Skeletal muscle cell (primary cell): ENCODE results near the gene MTAP.
A peak's percentile ranks its signal among the peaks of the same experiment; 100 is the strongest.

Source experiments
- DNase-seq: peaks from one replicate; pipeline ENCODE4 v3.0.0-alpha.2; 2010; ENCODE audit warnings: low read depth
- H3K4me3 ChIP-seq: 2 replicates; pipeline ENCODE4 v1.5.1; 2011; ENCODE audit warnings: low read depth, mild to moderate bottlenecking, control low read depth, low read length, moderate library complexity

MTAP gene

GRCh38 chr9:21961569-21961968 is 159.1 kb downstream of the MTAP start:
- no peak overlapping the region for H3K4me3 ChIP-seq
- no peak for DNase-seq

DNA sequence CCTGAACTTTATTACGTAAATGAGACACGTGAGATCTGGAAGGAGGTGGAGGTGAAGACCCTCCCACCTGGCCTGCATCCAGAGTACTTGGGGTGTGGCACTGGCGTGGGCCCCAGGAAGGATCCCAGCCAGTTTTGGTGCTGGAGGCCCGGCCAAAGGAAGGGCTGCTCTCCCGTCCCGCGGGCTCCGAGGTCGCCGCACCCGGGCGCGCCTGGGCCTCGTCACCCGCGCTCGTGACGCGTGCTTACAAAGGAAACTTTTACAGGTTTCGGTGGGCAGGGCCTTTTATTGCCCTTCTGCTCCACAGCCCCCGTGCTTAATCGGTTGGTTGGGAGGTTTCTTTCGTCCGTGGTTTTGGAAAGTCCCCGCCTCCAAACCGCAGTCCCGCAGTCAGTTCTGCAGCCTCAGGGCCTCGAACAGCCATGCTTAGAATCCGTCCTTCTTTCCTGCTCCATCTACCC is 162.5 kb downstream of the MTAP start:
- H3K4me3 ChIP-seq = peak overlapping the region; percentile 40
- no peak for DNase-seq

DNA sequence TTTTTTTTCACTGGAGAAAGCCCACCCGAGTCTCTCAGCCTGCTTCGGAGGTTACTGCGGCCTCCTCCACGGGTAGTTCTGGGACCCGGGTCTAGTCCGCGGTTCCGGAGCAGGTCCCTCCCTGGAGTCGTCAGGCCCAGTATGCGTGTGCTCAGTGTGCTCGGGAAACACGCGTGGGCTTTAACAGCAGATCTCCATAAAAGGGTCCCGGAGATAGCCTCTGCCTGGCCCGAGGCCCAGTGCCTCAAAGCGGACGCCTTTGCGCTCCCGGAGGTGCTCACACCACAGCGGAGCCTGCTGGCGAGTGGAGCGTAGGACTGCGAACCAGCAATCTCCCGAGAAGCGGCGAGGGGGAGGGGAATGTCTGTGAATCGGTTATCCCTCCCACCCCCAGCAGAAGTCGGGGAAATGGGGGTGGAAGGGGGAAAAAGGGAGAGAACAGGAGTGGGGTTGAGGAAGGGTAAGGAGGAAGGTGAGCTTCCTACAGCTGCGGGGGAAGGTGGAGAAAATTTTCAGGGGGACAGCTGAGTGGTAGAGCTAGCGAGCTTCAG is 163.0 kb downstream of the MTAP start:
- peak overlapping the region; percentile 40 for H3K4me3 ChIP-seq

GRCh38 chr9:21966140-21966851 is 163.9 kb downstream of the MTAP start:
- DNase-seq = no peak

More for the DNA sequence above, 163.0 kb downstream of the MTAP start:
- no peak for DNase-seq

DNA sequence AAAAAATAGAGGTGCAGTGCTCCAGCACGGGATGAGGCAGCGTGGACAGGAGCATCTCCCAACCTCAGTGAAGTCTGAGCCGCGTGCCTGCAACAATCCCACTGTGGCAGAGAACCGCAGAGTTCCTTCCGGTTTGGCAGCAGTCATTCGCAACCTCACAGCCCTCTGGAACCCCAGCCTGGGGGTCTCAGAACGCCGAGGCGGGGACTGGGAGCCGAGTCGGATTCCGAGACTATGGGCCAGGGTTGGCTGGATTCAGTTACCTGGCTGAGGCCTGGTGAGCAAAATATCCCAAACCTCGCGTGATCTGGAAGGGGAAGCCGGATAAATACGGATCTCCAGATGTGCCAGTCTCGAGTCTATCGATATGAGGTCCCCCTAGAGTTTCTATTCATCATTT is 164.7 kb downstream of the MTAP start:
- no peak for DNase-seq
- no peak overlapping the region for H3K4me3 ChIP-seq

More at GRCh38 chr9:21966140-21966851, 163.9 kb downstream of the MTAP start:
- H3K4me3 ChIP-seq = no peak overlapping the region

DNA sequence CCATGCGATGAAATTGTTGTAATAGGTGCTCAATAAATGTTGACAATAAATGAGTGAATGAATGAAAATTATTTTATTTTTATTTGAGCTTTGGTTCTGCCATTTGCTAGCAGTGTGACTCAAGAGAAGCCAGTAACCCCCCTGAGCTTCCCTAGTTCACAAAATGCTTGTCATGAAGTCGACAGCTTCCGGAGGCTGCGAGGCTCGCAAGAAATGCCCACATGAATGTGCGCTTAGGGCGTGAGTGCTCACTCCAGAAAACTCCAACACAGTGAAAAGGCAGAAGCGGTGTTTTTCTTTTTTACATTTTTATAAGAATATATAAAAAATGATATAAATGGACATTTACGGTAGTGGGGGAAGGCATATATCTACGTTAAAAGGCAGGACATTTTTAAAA is 165.3 kb downstream of the MTAP start:
- H3K4me3 ChIP-seq = no peak overlapping the region

GRCh38 chr9:21968331-21969010 is 166.0 kb downstream of the MTAP start:
- H3K4me3 ChIP-seq = peak overlapping the region; percentile 12
- no peak for DNase-seq

More for the DNA sequence above, 165.3 kb downstream of the MTAP start:
- DNase-seq = no peak

DNA sequence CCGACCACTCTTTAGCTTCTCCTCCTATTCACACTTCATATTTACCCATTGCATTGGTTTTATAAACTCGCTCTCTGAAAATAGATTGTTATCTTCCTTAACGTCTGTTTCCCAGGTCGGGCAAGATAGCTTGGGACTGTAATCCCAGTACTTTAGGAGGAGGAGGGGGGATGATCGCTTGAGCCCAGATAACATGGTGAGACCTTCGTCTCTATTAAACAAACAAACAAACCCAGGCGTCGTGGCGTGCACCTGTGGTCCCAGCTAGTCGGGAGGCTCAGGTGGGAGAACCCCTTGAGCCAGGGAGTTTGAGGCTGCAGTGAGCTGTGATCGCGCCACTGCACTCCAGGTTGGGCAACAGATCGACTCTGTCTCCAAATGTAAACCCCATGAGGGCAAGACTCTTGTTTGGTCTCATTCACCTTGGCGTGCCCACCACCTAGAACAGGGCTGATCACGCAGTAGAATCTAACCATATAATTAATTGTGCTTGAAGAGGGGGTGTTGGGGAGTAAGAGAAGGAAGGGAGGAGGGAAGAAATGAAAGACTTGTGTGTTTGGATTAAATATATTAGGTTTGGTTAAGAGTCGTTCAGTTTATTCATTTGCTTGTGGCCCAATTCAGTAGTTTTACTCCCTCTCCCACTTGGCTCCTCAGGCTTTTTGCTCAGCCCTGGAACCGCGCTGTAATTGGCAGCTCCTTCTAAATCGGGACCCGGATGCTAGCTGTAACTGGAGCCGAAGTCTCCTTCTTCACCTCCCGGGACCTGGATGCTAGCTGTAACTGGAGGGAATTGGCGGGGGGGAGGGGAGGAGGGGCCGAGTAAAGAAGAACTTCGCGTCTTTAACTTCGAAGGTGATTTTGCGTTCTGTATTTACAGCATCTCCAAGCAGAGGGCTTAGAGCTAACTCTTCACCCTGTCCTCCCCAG is 166.8 kb downstream of the MTAP start:
- H3K4me3 ChIP-seq = no peak overlapping the region
- no peak for DNase-seq

GRCh38 chr9:21969951-21970799 is 167.7 kb downstream of the MTAP start:
- no peak overlapping the region for H3K4me3 ChIP-seq
- DNase-seq = no peak

DNA sequence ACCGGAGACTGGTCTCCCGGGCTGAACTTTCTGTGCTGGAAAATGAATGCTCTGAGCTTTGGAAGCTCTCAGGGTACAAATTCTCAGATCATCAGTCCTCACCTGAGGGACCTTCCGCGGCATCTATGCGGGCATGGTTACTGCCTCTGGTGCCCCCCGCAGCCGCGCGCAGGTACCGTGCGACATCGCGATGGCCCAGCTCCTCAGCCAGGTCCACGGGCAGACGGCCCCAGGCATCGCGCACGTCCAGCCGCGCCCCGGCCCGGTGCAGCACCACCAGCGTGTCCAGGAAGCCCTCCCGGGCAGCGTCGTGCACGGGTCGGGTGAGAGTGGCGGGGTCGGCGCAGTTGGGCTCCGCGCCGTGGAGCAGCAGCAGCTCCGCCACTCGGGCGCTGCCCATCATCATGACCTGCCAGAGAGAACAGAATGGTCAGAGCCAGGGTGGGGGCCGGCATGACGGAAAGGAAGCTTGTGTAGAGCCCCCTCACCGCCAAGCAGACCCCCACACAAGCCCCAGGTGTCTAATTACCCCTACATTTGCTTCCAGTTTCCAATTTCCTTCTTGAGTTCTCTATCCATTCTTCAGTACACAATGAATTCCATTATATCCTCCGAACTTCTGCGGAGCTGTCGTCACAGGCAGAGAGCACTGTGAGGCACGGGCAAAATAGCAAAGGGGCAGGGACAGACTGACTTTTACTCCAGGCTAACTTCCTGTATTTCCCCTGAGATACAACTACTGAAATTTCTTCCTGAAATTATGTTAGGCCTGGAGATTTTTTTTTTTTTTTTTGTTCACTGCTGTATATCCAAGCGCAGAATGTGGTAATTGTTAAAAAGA is 168.6 kb downstream of the MTAP start:
- DNase-seq = no peak

DNA sequence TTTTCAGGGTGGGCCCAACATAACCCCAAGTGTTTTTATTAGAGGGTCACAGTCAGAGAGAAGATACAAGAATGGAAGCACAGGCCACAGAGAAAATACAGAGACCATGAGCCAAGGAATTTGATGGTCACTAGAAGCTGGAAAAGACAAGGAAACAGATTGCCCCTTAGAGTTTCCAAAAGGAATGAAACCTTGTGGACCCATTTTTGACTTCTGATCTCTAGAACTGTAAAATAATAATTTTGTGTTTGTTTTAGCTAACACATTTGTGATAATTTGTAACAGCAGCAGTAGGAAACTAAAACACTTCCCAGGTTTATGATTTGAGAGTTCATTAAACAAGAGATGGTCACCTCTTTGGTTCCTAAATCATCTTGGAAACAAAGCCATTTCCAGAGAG is 169.9 kb downstream of the MTAP start:
- DNase-seq = no peak
- no peak overlapping the region for H3K4me3 ChIP-seq

More for the DNA sequence above, 168.6 kb downstream of the MTAP start:
- H3K4me3 ChIP-seq = no peak overlapping the region

DNA sequence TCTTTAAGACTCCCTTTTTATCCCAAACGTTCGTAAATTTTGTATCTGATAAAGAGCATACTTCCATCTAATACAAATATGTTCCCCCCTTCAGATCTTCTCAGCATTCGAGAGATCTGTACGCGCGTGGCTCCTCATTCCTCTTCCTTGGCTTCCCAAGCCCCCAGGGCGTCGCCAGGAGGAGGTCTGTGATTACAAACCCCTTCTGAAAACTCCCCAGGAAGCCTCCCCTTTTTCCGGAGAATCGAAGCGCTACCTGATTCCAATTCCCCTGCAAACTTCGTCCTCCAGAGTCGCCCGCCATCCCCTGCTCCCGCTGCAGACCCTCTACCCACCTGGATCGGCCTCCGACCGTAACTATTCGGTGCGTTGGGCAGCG is 171.9 kb downstream of the MTAP start:
- DNase-seq = no peak
- peak overlapping the region; percentile 65 for H3K4me3 ChIP-seq

- no peak for DNase-seq
- peak overlapping the region; percentile 65 for H3K4me3 ChIP-seq
These were observed 172.4 kb downstream of the MTAP start for GRCh38 chr9:21974722-21975409.

DNA sequence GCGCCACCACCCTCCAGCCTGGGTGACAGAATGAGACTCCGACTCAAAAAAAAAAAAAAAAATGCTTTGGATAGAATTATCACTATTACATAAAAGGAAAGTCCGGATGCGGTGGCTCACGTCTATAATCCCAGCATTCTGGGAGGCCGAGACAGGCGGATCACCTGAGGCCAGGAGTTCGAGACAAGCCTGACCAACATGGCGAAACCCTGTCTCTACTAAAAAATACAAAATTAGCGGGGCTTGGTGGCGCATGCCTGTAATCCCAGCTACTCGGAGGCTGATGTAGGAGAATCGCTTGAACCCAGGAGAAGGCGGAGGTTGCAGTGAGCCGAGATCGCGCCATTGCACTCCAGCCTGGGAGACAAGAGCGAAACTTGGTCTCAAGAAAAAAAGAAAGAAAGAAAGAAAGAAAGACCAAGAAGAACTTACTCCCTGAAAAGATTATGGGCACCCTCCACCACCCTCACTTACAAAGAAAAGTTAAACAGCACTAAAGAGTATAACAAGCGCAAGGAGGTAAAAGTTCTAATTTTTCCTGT is 174.0 kb downstream of the MTAP start:
- no peak overlapping the region for H3K4me3 ChIP-seq
- DNase-seq = no peak

DNA sequence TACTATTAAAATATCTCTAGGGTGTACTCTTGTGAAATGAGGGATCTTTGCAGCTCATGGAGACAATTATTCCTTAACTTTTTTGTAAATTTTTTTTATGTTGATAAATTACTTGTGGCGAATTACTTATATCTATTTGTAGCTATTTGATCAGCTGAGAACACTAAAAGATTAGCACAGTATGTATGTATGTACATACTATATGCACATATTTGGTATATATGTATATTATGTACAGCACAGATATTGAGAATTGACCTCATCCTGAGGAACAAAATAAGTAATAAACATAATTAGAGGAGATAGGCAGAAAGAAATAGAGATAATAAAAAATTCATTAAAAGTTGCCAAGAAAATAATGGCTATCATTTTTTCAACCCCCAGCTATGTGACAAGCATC is 180.0 kb downstream of the MTAP start:
- no peak overlapping the region for H3K4me3 ChIP-seq
- no peak for DNase-seq

GRCh38 chr9:21982861-21983560 is 180.6 kb downstream of the MTAP start:
- H3K4me3 ChIP-seq = no peak overlapping the region
- no peak for DNase-seq

DNA sequence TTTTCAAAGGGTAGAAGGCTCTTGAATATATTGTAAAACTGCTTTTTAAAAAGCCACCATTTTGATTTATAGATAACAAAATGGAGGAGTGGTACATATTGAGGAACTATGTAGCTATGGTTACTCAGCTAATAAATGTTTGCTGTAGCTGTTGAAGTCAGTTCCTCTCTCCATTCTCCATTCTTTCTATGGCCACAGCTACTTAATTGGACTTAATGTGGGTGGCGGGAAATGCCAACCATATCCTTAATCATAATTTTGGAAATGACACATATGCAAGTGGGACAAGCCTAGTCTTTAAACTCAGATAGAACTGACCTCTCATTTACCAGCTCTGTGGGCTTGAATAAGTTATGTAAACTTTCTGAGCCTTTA is 181.1 kb downstream of the MTAP start:
- DNase-seq = no peak
- H3K4me3 ChIP-seq = no peak overlapping the region
